ENCODE results near the gene CALB2. TPM values are rescaled to one million over a fixed set of nuclear protein-coding genes. Genes with fewer than 3 reads are reported as not detected.

The CALB2 gene
- total and polyA plus RNA-seq, 2 of the 4 experiments (the other 2 are of a cell fraction) = 0.18 to 0.32 TPM

GRCh38 chr16:71410146-71410545, 51.6 kb downstream of the CALB2 start:
- no peak overlapping the region for H2BK15ac ChIP-seq (ENCODE audit: low read depth, low read length)
- no peak overlapping the region for H3K56ac ChIP-seq (ENCODE audit: extremely low read depth, insufficient read depth, low read length)
- no peak overlapping the region for H2BK120ac ChIP-seq (ENCODE audit: low read depth, low read length)
- WGBS, 2 experiments (ENCODE audit: extremely low coverage in 2 of 2, insufficient read length in 1 of 2) = no CpG with 5 or more reads among the region's 5 CpGs
- H2AK5ac ChIP-seq (ENCODE audit: low read depth, low read length) = no peak overlapping the region
- no TSS peak for BruUV-seq (replicated peaks)
- H2BK20ac ChIP-seq (ENCODE audit: low read depth, low read length) = no peak overlapping the region
- H3K4me1 ChIP-seq (ENCODE audit: control insufficient read depth, insufficient read depth, low read length) = no peaks in the 10 kb centered on the region
- H4K20me1 ChIP-seq (ENCODE audit: insufficient read depth, low read length) = no peaks in the 10 kb centered on the region
- no peak overlapping the region for H3K4ac ChIP-seq (ENCODE audit: low read depth, low read length)
- intact Hi-C loops (cut with micrococcal nuclease) = no loop called here
- H3K9me3 ChIP-seq (ENCODE audit: control insufficient read depth, insufficient read depth, low read length) = no peaks in the 10 kb centered on the region
- in situ Hi-C loops (cut with MboI; ENCODE audit: low sequenced_read_pairs) = loop anchor here (5.0 kb wide), 1 partner anchor 92 kb away; no protein-coding TSS in a partner anchor
- no peaks in the 10 kb centered on the region for H3K79me1 ChIP-seq (ENCODE audit: low read depth in 1 of 2, low read length in 2 of 2)
- H3K4me3 ChIP-seq (ENCODE audit: insufficient read depth, low read depth, low read length) = no peak overlapping the region
- dilution Hi-C loops (cut with HindIII; ENCODE audit: low sequenced_read_pairs, unreplicated experiment) = no loop called here
- H2BK5ac ChIP-seq (ENCODE audit: low read depth, low read length, poor library complexity, severe bottlenecking) = no peak overlapping the region
- H4K91ac ChIP-seq (ENCODE audit: insufficient read depth, low read depth, low read length) = no peak overlapping the region
- H2AFZ ChIP-seq (replicated peaks; ENCODE audit: low read length, poor library complexity) = no peak overlapping the region
- no peak for DNase-seq
- no peak overlapping the region for H3K14ac ChIP-seq (replicated peaks; ENCODE audit: low read depth, low read length)
- no peak overlapping the region for H3K27ac ChIP-seq (ENCODE audit: insufficient read depth, low read length)
- ATAC-seq (ENCODE audit: low read depth) = no peak
- no peak overlapping the region for H4K8ac ChIP-seq (ENCODE audit: low read depth in 2 of 2, low read length in 2 of 2)
- no peak overlapping the region for H4K5ac ChIP-seq (ENCODE audit: low read depth, low read length)
- POLR2A ChIA-PET (ENCODE audit: unreplicated experiment) = no interaction called here
- no peak overlapping the region for H3K23ac ChIP-seq (ENCODE audit: low read depth, low read length)
- H3K36me3 ChIP-seq (ENCODE audit: control insufficient read depth, insufficient read depth, low read length) = no peaks in the 10 kb centered on the region
- no peak overlapping the region for H3K9ac ChIP-seq (ENCODE audit: low read depth, low read length)
- no peak overlapping the region for H2AK9ac ChIP-seq (replicated peaks; ENCODE audit: low read depth, low read length, poor library complexity)
- H3K18ac ChIP-seq (ENCODE audit: low read depth, low read length) = no peak overlapping the region
- no peaks in the 10 kb centered on the region for H3K9me1 ChIP-seq (ENCODE audit: insufficient read depth, low read length)
- H3K4me2 ChIP-seq (ENCODE audit: low read depth, low read length) = no peak overlapping the region
- no peak for TF ChIP-seq FOS (IDR thresholded peaks at IDR 0.05; ENCODE audit: low read depth, low read length)
- no peak for TF ChIP-seq MXI1 (IDR thresholded peaks at IDR 0.05; ENCODE audit: borderline replicate concordance, low read depth, low read length)
- TF ChIP-seq ELK1 (IDR thresholded peaks at IDR 0.05; ENCODE audit: borderline replicate concordance, low read depth, low read length) = no peak
- no peak for TF ChIP-seq RFX5 (IDR thresholded peaks at IDR 0.05; ENCODE audit: low read depth, low read length)
- no peak for TF ChIP-seq MAFK (IDR thresholded peaks at IDR 0.05; ENCODE audit: low read depth, low read length)
- TF ChIP-seq MAZ (IDR thresholded peaks at IDR 0.05; ENCODE audit: borderline replicate concordance, low read depth, low read length) = no peak
- no peak for TF ChIP-seq BHLHE40 (IDR thresholded peaks at IDR 0.05; ENCODE audit: low read depth, low read length)
- TF ChIP-seq RAD21 (IDR thresholded peaks at IDR 0.05; ENCODE audit: low read length) = no peak
- no peak for TF ChIP-seq SMC3 (IDR thresholded peaks at IDR 0.05; ENCODE audit: low read depth, low read length)
- TF ChIP-seq POLR2A (IDR thresholded peaks at IDR 0.05; ENCODE audit: low read depth, low read length) = no peak
- no peak for TF ChIP-seq CEBPB (IDR thresholded peaks at IDR 0.05; ENCODE audit: low read depth, low read length)
- TF ChIP-seq CTCF (conservative IDR thresholded peaks at IDR 0.05; ENCODE audit: low read depth, low read length) = no peak
- TF ChIP-seq RCOR1 (IDR thresholded peaks at IDR 0.05; ENCODE audit: insufficient replicate concordance, low read length) = no peak
- TF ChIP-seq CHD1 (IDR thresholded peaks at IDR 0.05; ENCODE audit: low read depth, low read length) = no peak
- TF ChIP-seq USF2 (IDR thresholded peaks at IDR 0.05; ENCODE audit: low read depth, low read length) = no peak
- no peak for TF ChIP-seq NFE2L2 (IDR thresholded peaks at IDR 0.05; ENCODE audit: low read depth, low read length)
- H3K27me3 ChIP-seq (ENCODE audit: control insufficient read depth, insufficient read depth, low read length) = peaks cover 12% of the 10 kb centered on the region
- CTCF ChIA-PET = no interaction called here
